HepG2 (cell line): ENCODE results near the gene CLDN9. TPM values are rescaled to one million over a fixed set of nuclear protein-coding genes. Genes with fewer than 3 reads are reported as not detected.

Experiments
- BCL6 ChIP-seq: IDR thresholded peaks from 2 replicates; pipeline ENCODE4 v1.6.1; 2016; ENCODE audit warnings: missing genetic modification reagents, missing compliant biosample characterization
- ERF ChIP-seq: IDR thresholded peaks from 2 replicates; pipeline ENCODE4 v1.6.1; 2018; ENCODE audit warnings: missing biosample characterization, missing genetic modification reagents
- FOXA1 ChIP-seq, 2 experiments: fragments of 450-650 bp in 1 of 2; sonication (generic) in 1 of 2; formaldehyde crosslinking in 1 of 2; IDR thresholded peaks; 2 replicates each; pipeline versions ENCODE4 v1.4.0 to v1.6.1; 2016 to 2020; ENCODE audit warnings: missing genetic modification reagents in 1 of 2
- JUND ChIP-seq: sonication (generic); formaldehyde crosslinking; IDR thresholded peaks from 2 replicates; pipeline ENCODE4 v1.8.0; 2022; ENCODE audit warnings: mild to moderate bottlenecking, missing genetic modification reagents
- KAT7 ChIP-seq: IDR thresholded peaks from 2 replicates; pipeline ENCODE4 v1.6.1; 2018; ENCODE audit warnings: borderline replicate concordance, missing compliant biosample characterization
- RELA ChIP-seq: sonication (generic); formaldehyde crosslinking; IDR thresholded peaks from 2 replicates; pipeline ENCODE4 v1.4.0; 2020; ENCODE audit warnings: missing genetic modification reagents
- U2AF2 ChIP-seq: fragments of 200-400 bp; formaldehyde crosslinking; IDR thresholded peaks from 2 replicates; pipeline ENCODE4 v1.6.1; 2017; ENCODE audit warnings: low read depth, mild to moderate bottlenecking, low read length
- YY1 ChIP-seq: IDR thresholded peaks from 2 replicates; pipeline ENCODE4 v1.6.1; 2011; ENCODE audit warnings: low read length, low read depth, moderate library complexity, mild to moderate bottlenecking; ENCODE audit not compliant: insufficient read depth, insufficient replicate concordance
- ZNF407 ChIP-seq: sonication (generic); formaldehyde crosslinking; IDR thresholded peaks from one replicate; pipeline ENCODE4 v1.5.1; 2020; ENCODE audit warnings: mild to moderate bottlenecking, missing genetic modification reagents; ENCODE audit errors: not compliant biosample characterization
- ZNF446 ChIP-seq: sonication (generic); formaldehyde crosslinking; IDR thresholded peaks from 2 replicates; pipeline ENCODE4 v1.5.0; 2020; ENCODE audit warnings: mild to moderate bottlenecking, missing genetic modification reagents
- ZNF451 ChIP-seq: sonication (generic); formaldehyde crosslinking; IDR thresholded peaks from 2 replicates; pipeline ENCODE4 v1.5.0; 2020; ENCODE audit warnings: mild to moderate bottlenecking, missing genetic modification reagents
- ZNF737 ChIP-seq: sonication (generic); formaldehyde crosslinking; IDR thresholded peaks from 2 replicates; pipeline ENCODE4 v1.5.0; 2020; ENCODE audit warnings: missing genetic modification reagents, mild to moderate bottlenecking, borderline replicate concordance
- ZNF782 ChIP-seq: sonication (generic); formaldehyde crosslinking; IDR thresholded peaks from 2 replicates; pipeline ENCODE4 v1.4.0; 2020; ENCODE audit warnings: missing genetic modification reagents, mild to moderate bottlenecking, borderline replicate concordance
- ZNF83 ChIP-seq: sonication (generic); formaldehyde crosslinking; IDR thresholded peaks from 2 replicates; pipeline ENCODE4 v1.4.0; 2020; ENCODE audit warnings: missing genetic modification reagents, mild to moderate bottlenecking, borderline replicate concordance
- polyA plus RNA-seq, 8 experiments: library from polyadenylated mRNA; depleted of rRNA in 3 of 8; stranded (reverse) in 7 of 8; unstranded in 1 of 8; fragments of >200 nt; fragmentation: Illumina TruSeq in 4 of 8; extraction: Trizol in 4 of 8; gene quantifications; 2 replicates each; pipeline versions ENCODE4 v1.2.1 to v1.2.3, GENCODE V29; 2011 to 2016; ENCODE audit warnings: low read depth in 4 of 8, missing spikeins in 1 of 8, mixed read lengths in 1 of 8; ENCODE audit not compliant: insufficient read depth in 1 of 8
- total RNA-seq, 5 experiments: library from RNA; depleted of rRNA; stranded (reverse); fragments of >200 nt; fragmentation: Illumina TruSeq; extraction: Trizol; gene quantifications; 2 replicates each; pipeline ENCODE4 v1.2.3, GENCODE V29; 2016; ENCODE audit warnings: low read depth in 1 of 5
- TF ChIP-seq, protein P1 (sequence below): IDR thresholded peaks from 2 replicates; pipeline ENCODE4 v1.4.0; 2020; ENCODE audit warnings: mild to moderate bottlenecking, missing genetic modification reagents
- TF ChIP-seq, protein P2 (sequence below): sonication (generic); formaldehyde crosslinking; IDR thresholded peaks from 2 replicates; pipeline ENCODE4 v1.4.0; 2020; ENCODE audit warnings: missing genetic modification reagents

Gene CLDN9
- total and polyA plus RNA-seq, 2 of the 13 experiments (the other 11 are each of a cell fraction or from before 2014, with no cell fraction given): 0.15 to 0.26 TPM

DNA sequence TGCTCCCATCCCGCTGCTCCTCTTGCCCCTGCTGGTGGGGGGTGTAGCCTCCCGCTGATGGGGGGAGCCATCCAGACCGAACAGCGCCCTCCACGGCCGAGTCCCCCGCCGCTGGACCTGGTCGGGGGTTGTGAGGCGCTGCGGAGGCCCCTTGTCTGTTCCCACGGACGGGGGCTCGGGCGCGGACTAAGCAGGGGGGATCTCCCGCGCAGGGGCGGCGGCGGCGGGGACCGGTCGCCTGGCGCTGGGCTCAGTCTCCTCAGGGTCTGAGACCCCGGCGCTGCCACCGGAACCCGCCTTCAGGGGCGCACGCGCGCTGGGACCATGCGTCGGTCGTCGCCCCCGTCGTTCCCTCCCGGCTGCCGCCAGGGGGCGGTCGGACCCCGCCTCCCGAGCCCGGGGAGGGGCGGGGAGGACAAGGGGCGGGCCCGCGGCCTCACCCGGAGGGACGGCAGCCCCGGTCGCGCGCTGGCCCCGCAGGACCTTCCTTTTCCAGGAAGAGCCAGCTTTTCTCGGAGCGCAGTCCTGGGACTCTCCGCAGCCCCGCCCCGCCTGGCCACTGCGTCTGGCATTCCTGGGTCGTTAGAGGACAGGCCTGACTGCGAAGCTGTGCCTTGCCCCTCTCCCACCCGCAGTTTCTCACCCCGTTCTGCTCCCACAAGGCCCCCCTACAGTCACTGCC is 46.5 kb downstream of the CLDN9 start (continued):
- TF ChIP-seq, protein P1, sequence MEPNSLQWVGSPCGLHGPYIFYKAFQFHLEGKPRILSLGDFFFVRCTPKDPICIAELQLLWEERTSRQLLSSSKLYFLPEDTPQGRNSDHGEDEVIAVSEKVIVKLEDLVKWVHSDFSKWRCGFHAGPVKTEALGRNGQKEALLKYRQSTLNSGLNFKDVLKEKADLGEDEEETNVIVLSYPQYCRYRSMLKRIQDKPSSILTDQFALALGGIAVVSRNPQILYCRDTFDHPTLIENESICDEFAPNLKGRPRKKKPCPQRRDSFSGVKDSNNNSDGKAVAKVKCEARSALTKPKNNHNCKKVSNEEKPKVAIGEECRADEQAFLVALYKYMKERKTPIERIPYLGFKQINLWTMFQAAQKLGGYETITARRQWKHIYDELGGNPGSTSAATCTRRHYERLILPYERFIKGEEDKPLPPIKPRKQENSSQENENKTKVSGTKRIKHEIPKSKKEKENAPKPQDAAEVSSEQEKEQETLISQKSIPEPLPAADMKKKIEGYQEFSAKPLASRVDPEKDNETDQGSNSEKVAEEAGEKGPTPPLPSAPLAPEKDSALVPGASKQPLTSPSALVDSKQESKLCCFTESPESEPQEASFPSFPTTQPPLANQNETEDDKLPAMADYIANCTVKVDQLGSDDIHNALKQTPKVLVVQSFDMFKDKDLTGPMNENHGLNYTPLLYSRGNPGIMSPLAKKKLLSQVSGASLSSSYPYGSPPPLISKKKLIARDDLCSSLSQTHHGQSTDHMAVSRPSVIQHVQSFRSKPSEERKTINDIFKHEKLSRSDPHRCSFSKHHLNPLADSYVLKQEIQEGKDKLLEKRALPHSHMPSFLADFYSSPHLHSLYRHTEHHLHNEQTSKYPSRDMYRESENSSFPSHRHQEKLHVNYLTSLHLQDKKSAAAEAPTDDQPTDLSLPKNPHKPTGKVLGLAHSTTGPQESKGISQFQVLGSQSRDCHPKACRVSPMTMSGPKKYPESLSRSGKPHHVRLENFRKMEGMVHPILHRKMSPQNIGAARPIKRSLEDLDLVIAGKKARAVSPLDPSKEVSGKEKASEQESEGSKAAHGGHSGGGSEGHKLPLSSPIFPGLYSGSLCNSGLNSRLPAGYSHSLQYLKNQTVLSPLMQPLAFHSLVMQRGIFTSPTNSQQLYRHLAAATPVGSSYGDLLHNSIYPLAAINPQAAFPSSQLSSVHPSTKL (CRISPR knock-in tag): peak; percentile 58; the same call in 1 of the 2 replicates
- TF ChIP-seq, protein P2, sequence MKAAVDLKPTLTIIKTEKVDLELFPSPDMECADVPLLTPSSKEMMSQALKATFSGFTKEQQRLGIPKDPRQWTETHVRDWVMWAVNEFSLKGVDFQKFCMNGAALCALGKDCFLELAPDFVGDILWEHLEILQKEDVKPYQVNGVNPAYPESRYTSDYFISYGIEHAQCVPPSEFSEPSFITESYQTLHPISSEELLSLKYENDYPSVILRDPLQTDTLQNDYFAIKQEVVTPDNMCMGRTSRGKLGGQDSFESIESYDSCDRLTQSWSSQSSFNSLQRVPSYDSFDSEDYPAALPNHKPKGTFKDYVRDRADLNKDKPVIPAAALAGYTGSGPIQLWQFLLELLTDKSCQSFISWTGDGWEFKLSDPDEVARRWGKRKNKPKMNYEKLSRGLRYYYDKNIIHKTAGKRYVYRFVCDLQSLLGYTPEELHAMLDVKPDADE (CRISPR knock-in tag): no peak
- no peak for TF ChIP-seq KAT7 (CRISPR knock-in tag)
- TF ChIP-seq YY1: peak; percentile 49
- peak; percentile 25 for TF ChIP-seq ZNF407
- TF ChIP-seq ZNF83 (CRISPR knock-in tag): 0 out of 2 replicates have a peak, but pooled peaks have one; percentile 6
- no peak; the same call in 1 of the 2 replicates for TF ChIP-seq ZNF782 (CRISPR knock-in tag)
- TF ChIP-seq ZNF737: no peak
- TF ChIP-seq RELA (CRISPR knock-in tag): peak; percentile 74; the same call in 1 of the 2 replicates
- TF ChIP-seq BCL6: peak; percentile 36; the same call in 1 of the 2 replicates
- no peak for TF ChIP-seq ZNF446
- no peak for TF ChIP-seq FOXA1 (IDR thresholded peaks at IDR 0.05)
- no peak for TF ChIP-seq FOXA1 (CRISPR knock-in tag; IDR thresholded peaks at IDR 0.05)
- peak; percentile 82 for TF ChIP-seq ERF (CRISPR knock-in tag)
- TF ChIP-seq ZNF451 (CRISPR knock-in tag): no peak
- TF ChIP-seq JUND (CRISPR knock-in tag): peak; percentile 27; the same call in 1 of the 2 replicates
- no peak for TF ChIP-seq U2AF2
